ELR (cell line): ENCODE measurements around the gene NXT1.
A peak's percentile ranks its signal among the peaks of the same experiment; 100 is the strongest.

Source experiments
- DNase-seq: peaks from one replicate; pipeline ENCODE4 v3.0.0-alpha.2; 2015; ENCODE audit warnings: low read depth

NXT1 gene

DNA sequence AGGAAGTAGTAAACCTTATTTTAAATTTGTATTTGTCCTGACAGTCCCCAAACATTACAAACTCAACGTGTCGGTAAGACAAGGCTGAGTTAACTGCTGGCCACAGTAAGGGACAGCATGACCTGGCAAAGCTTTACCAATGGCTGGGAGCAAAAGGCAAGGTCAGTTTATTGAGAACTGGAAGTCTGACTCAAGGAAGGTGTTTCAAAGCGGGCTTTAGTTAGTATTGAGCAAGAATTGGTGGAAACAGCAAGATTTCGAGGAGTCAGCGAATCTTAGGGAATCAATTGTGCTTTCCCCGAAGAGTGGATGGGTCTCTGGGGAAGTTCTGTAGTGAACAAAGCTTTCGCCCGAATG, 10.5 kb downstream of the NXT1 start:
- peak; percentile 48 for DNase-seq

DNA sequence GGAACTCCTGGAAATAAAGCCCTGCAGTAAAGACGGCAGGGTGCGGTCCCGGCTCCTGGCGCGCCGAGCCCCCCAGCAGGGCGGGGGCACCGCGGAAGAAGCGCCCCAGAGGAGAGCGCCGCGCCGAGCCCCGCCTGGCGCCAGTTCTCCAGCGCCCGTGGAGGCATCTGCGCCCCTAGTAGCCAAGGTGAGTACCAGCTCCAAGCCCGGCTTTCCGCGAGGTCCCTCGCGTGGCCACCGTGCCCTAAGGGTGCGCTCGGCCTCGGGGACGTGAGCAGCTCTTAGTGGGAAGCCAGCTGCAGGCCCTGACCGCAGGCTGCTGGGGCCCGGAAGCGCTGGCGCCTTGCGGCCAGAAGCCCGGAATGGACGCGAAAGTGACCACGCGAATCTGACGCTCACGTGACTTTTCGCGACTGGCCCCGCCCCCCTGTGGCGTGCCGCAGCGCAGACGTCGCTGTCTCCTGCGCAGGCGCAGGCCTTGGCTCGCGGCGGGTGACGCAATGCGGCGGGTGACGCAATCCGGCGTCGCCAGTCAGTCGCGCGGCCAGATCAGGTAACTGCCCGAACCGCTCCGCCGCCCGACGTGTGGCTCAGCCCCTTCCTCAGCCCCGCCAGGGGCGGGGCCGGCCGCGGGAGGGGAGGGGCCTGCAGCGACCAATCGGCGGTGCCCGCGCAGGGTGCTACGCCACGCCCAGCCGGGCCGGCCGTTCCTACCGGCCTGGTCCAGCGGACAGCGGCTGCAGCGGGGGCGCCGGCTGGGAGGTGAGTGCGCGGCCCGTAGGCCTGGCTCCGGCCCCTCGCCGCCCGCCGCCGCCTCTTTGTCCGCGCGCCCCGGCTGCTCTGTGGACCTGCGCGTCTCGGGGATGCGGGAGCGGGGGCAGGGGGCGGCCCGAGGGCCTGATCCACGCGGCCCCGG, 11.1 kb downstream of the NXT1 start, which contains the start of gene GZF1:
TSS of gene GZF1 (plus strand) at position 707 of the 916 bp plus-strand sequence. CDS start 2,202 bp downstream, outside the sequence.
- peak; percentile 96 for DNase-seq

DNA sequence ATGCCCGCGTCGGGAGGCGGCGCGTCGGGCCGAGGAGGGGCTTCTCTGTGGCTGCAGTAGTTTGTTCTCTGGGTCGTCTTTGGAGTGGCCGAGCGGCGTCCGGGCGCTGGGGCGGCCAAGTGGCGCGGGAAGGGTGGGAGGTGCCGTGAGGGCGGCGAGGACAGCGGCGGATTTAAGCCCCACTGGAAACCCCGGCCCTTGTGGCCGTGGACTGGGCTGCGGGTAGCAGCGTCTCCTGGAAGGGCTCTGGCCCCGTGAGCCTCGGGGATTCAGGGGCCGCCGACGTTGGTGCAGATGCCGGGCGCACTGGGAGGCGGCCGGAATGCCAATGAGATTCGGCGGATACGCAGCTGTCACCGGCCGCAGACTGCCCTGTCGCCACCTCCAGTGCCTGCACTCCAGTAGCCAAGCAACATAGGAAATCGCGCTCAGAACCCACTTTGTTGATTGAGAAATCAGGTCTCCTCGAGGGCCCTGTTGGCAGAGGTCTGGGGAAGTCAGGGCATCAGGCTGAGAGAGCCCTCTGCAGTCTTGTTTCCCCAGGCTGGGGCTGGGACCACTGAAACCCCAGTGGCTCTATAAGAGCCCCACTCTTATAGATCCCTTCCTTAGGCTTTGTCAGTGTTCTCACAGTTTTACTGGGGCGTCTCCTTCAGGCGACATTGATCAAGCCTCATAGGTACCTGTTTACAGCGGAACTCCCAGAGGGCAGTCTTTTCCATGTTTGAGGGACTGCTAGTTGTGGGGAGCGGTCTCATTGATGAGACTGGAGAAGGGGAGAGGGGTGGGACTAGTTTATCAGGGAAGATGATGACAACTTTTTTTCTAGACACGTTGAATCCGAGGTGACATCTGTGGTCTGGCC, 12.0 kb downstream of the NXT1 start:
- peak; percentile 50 for DNase-seq

DNA sequence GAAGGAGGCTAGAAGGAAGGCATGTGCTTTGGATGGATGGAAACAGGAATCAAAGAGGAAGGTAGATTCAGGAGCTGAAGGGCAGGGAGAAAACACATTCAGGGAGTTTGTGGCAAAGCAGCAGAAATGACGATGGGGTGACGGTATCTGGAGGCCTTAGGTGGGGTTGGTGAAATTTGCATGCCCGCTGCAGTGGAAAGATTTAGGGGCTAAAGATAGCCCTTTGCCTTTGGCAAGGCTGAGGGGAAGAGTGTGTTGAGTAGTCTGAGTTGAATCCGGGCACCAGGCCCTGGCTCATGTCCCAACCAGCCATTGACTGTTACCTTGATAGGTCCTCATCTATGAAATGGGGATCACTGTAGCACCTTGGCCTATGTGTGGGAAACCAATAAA, 12.7 kb downstream of the NXT1 start:
- DNase-seq = no peak

DNA sequence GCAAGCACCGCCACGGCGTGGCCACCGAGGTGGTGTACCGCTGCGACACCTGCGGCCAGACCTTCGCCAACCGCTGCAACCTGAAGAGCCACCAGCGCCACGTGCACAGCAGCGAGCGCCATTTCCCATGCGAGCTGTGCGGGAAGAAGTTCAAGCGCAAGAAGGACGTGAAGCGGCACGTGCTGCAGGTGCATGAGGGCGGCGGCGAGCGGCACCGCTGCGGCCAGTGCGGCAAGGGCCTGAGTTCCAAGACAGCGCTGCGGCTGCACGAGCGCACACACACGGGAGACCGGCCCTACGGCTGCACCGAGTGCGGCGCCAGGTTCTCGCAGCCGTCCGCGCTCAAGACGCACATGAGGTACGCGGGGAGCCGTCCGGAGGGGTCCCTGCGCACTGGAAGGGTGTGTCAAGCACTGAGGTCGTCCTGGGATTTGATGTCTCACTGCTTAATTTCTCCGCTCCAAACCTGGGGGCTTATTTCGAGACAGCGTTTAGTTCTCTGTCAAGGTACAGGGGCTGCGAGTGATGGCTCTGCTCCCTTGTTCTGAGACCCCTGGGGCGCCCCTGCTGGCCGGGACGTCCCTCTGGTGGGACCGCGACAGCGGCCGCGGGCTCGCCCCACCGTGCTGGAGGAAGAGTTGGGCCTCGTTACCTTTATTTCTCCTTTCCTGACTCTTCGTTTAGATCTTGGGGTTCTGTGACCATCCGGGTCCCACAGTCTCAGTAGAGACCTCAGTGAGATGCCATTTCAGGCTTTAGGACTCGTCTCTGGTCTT, 15.0 kb downstream of the NXT1 start:
- no peak for DNase-seq

DNA sequence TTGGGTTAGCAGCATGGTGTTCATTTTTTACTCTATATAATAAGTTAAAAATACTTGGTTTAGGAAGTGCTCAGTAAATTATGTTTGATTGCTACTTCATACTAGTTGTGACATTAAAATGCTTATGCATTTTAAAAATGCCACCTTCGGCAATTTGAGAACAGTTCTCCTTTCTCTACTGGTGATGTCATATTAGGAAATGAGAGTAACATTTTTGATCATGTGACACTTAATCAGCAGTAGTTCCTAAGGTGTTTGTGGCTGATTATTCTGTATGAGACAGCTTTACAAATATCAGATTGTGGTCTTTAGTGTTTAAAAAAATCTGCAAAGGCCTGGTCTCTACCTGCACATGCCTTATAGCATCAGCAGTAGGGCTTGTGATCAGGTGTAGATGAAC, 15.8 kb downstream of the NXT1 start:
- DNase-seq = peak; percentile 12

DNA sequence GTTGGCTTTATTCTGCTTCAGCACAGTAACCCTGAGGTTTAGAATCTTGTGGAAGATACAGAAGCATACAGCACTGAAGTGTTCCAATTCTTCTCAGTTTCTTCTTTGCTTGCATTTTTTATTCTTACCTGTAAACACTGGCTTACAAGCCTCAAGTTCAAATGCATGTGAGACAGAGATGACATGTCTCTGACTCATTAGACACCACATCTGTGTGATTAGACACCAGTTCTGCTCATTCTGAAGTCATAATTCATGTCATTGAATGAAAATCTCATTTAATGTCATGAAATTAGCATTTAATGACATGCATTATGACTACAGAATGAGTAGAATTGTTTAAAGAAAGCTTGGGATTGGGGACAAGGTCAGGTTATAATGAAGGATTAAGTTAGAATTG, 17.2 kb downstream of the NXT1 start:
- peak; percentile 75 for DNase-seq

DNA sequence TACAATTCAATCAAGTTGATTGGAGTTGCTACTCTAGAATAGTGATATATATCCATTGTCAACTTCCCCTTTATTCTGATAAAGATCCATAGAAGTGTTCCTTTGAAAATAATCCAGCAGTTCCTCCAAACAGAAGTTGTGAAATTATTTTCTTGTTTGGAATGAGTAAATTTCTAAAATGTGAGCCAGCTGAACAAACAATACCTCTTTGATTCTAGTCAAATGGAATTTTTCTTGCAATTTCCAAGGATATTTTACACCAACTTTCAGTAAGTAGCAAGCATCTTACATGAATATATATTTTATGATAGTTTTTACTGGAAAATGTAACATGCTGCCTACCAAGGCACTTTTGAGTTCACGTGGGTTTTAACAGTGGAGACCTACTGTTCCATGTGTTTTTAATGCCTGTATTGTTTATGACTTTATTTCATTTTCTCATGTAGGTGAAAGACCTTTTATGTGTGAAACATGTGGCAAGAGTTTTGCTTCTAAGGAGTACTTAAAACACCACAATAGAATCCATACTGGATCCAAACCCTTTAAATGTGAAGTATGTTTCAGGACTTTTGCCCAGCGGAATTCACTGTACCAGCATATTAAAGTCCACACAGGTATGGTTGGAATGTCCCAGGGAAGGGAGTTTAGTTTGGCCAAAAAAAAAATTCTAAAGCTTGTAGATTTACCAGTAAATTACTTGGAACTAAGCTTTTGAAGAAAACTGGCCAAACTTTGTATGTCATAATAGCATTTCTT, 17.9 kb downstream of the NXT1 start:
- no peak for DNase-seq

DNA sequence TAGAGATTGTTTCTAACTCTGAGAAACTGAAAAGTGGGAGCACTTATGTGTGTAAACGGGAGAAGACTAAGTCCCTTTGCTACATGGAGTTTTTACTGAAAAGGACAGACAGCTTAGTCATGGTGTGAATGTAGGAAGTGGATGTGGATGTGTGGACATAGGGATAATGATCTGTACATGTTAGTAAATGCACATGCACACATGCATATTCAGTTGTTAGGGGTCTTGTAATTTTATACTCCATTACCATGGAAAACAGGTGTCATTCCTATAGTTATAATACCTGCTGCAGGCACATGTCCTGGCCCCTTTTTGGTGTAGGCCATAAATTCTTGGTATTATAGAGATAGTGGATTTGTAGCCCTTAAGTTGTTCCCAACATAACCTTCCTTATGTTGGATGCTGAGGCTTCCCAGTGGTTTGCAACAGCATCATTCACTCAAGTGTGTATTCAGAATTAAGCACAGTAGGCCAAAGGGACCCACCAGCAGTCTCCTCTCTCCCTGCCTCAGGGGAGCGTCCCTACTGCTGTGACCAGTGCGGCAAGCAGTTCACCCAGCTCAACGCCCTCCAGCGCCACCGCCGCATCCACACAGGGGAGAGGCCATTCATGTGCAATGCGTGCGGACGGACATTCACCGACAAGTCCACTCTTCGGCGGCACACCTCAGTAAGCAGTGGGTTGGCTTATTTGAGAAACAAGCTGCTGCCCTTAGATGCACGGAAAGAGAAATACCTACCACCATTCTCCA, 18.7 kb downstream of the NXT1 start:
- no peak for DNase-seq

DNA sequence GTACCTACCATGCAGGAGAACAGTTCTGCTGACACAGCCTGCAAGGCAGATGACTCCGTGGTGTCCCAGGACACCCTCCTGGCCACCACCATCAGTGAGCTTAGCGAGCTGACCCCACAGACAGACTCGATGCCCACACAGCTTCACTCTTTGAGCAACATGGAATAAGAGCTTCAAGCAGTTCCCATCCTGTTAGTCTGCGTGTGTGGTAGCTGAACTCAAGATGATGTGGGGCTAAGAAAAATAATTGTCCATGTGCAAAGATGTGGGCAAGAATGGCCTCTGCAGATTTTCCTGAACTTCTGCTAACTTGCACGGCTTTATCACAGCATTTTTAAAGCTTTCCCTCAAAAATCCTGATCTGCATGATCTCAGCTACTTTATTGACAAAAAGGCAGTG, 19.7 kb downstream of the NXT1 start:
- no peak for DNase-seq

DNA sequence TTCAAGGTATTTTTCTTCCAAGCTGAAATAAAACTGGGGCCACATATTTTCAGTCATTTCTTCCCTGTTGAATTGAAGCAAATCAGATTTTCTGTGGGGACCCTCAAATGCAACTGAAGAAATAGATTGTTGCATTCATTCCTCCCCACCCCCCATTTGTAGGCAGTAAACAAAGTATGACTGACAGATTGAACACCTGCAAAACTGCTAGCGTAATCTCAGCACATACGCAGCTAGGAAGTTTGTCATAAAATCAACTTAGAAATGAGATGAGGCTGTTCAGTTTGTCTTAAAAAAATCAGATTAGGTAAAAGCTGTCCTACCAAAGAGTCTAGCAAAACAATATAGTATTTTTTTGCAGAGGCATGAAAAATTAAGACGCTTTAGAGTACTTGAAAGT, 20.3 kb downstream of the NXT1 start:
- DNase-seq = no peak

DNA sequence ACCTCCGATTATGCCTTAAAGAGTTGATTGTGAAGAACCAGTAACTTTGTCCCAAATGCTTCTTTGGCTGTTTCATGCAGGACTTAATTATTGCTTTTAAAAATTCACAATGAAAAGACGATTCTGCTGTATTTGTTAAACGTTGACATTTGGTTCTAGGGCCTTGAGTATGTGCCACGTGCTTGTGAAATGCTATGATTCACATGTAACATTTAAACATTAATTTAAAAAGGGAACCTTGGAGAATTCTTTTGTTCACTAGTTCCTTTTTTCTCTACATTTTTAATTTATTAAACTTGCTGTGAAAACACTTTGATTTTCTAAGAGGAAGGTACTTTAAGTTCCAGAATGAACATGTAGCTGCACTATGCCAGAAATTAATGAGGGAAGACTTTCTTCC, 20.9 kb downstream of the NXT1 start:
- no peak for DNase-seq

DNA sequence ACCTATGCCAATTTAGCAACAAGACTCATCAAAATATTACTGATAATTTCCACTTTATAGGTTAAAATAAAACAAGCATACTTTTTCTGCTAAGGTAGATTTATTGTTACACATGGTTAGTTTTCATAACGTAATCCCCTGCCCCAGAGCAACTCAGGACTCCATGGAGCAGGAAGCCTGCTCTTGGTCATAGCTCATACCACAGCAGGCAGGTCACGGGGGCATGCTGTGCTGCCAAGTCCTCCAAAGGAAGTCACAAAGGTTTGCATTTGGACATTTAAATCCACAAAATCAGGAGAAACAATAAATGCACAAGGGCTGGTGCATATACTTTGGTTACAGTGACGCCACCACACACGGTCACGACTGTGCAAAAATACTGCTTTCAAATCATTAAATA, 23.9 kb downstream of the NXT1 start:
- DNase-seq = no peak

DNA sequence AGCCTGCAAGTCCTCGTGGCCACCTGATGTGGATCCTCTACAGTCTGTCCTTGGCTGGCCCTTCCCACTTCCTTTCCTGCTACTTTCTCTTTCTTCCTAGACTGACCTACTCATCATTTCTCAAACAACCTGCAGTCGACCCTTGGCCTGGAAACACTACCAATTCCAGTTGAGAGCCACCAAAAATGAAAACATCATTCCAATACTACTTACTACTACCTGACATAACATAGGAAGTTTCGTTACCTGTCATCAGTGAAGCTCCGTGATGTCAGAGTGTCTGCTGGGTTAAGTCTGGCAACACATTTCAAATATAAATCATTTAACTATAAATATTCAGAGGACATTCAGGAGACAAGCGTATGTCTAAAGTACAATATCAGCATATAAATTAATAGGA, 25.2 kb downstream of the NXT1 start:
- DNase-seq = no peak

DNA sequence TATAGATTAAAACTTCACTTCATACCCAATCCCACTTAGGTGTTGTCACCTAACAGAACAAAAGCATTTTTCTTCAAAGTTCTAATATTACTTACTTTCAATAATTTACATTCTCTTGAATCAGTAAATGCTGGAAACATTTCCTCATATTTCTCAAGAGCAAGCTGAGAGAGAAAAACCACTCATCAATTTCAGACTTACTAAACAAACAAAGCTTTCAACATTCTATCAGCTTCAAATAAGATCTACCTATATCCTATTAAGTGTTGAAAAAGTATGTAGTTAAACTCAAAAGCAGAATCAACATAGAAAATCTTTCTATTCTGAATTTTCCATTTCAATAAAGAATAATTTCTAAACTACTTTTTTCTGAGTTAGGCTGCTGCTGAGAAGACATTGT, 29.2 kb downstream of the NXT1 start:
- no peak for DNase-seq

DNA sequence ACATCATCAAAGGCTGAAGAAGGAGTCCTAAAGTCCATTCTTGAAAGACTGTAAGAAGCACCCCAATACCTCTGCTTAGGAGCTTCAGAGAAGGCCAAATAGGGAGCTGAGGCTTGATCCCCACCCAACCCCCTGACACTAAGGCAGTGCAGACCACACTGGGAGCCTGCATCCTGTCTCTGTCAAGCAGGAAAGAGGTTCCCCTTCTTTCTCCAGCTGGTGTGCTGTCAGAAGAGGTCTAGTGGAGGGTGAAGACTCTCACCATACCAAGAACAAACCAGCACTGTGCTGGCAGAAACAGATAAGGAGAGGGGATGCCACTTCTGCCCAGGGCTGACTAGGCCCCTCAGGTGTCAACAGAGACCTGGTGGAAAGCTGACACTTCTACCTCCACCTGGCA, 31.3 kb downstream of the NXT1 start:
- DNase-seq = no peak

DNA sequence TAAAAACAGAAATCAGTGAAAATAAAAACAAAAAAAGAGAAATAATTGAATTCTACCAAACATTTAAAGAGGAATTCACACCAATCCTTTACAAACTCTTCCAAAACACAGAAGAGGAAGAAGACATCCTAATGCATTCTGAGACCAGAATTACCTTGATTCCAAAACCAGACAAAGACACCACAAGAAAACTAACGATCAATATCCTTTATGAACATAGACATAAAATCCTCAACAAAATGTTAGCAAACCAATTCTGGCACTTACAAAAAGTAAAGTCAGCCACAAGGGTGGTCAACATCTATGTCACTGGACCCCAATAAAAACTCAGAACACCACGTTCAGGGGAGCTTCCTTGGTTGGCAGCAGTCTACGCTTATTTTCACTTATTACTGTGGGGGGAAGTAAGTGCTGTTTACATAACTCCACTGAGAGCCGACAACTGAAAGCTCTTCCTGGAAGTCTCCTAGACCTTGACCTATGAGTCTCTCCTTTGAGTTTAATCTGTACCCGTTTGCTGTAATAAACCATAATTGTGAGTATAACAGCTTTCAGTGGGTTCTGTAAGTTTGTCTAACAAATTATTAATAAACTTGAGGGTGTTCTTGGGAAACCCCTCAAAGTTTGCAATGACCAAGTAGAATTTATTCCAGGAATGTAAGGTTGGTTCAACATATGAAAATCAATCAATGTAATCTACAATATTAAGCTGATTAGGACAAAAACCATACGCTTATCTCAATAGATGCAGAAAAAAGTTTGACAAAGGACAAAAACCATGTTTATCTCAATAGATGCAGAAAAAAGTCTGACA, 35.9 kb downstream of the NXT1 start:
- no peak for DNase-seq

DNA sequence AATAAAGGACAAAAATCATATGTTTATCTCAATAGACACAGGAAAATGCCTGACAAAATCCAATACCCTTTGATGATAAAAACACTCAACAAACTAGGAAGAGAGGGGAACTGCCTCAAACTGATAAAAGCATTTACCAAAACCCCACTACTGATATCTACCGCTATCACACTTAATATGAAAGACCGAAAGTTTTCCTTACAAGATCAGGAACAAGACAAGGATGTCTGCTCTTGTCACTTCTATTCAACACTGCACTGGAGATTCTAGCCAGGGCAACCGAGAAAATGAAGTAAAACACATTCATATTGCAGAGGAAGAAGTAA, 36.5 kb downstream of the NXT1 start:
- DNase-seq = no peak

DNA sequence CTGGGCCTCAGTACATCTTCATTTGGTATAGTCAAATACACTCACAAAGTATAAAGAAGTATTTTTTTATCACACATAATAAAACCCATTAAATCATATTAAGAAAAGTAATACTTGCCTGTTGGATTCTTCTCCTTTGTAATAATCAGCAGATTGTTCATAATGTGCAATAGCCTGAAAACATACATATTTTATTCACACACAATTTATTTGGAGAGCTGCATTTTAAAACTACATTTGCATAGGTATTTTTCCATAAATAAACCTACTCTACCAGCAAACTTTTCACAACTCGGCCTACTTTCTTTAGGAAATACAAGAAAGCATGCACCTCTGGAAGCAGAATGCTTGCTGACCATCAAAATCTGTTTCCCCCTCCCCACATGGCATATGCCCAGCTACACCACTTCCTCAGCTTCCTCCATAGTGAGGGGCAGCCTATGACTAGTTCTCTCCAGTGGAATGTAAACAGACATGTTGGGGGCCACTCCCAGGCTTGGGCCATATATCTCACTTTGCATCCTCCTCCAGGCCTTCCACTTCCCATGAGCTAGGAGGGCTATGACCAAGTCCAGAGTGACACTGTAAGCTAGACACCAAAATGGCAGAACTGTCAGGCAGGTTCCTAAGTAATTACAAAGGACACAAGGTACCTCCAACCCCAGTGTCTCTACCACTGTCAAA, 39.6 kb downstream of the NXT1 start:
- peak; percentile 18 for DNase-seq
